ENCODE data around the gene RAPGEFL1. TPM values are rescaled to one million over a fixed set of nuclear protein-coding genes. Genes with fewer than 3 reads are reported as not detected.

RAPGEFL1 gene
- total RNA-seq, 1 donor from 2014 or later, result 6.8 TPM

- Histone ChIP-seq H3K27ac (peak overlapping the region; percentile 61), H3K79me2 (ENCODE audit: low read depth) (peaks cover 27% of the 10 kb centered on the region), H2AFZ (replicated peaks) (peak overlapping the region; percentile 88), H3K9ac (no peak overlapping the region), H3K36me3 (no peaks in the 10 kb centered on the region), H3F3A (ENCODE audit: low read depth) (peaks cover 30% of the 10 kb centered on the region), H3K4me3 (peak overlapping the region; percentile 99), H3K27me3 (no peaks in the 10 kb centered on the region), H4K20me1 (ENCODE audit: low read depth) (no peaks in the 10 kb centered on the region), H3K4me2 (peak overlapping the region; percentile 78), H3K9me3 (ENCODE audit: low read depth) (no peaks in the 10 kb centered on the region), H3K4me1 (no peaks in the 10 kb centered on the region)
- Mint-ChIP-seq H3K9me3 (no peaks in the 10 kb centered on the region), H3K27ac (peak overlapping the region; percentile 99), H3K36me3 (peaks cover 2% of the 10 kb centered on the region), H3K4me1 (peaks cover 21% of the 10 kb centered on the region), H3K27me3 (ENCODE audit: insufficient read depth, low read depth) (peaks cover 2% of the 10 kb centered on the region), H3K4me3 (peak overlapping the region; percentile 93)
- DNase-seq (ENCODE audit: low spot score), result no peak
- TF ChIP-seq CTCF (IDR thresholded peaks at IDR 0.05) (no peak), EZH2 (IDR thresholded peaks at IDR 0.05) (no peak), EZH2phosphoT487 (IDR thresholded peaks at IDR 0.05) (no peak)
Measured at GRCh38 chr17:40218006-40218739, 40.9 kb downstream of the RAPGEFL1 start.

- H3K4me3 Mint-ChIP-seq, result peak within 1 kb of the TSS; percentile 93
- H3K27ac Mint-ChIP-seq, result peak within 1 kb of the TSS; percentile 99
- Histone ChIP-seq H3K9ac (peak within 1 kb of the TSS; percentile 35), H3K27ac (peak within 1 kb of the TSS; percentile 81), H3K79me2 (ENCODE audit: low read depth) (peaks cover 35% of the 10 kb centered on the region), H3K9me3 (ENCODE audit: low read depth) (no peaks in the 10 kb centered on the region), H3K27me3 (no peaks in the 10 kb centered on the region), H3F3A (ENCODE audit: low read depth) (peaks cover 34% of the 10 kb centered on the region), H3K36me3 (no peaks in the 10 kb centered on the region), H3K4me1 (peaks cover 4% of the 10 kb centered on the region), H3K4me3 (peak within 1 kb of the TSS; percentile 99), H4K20me1 (ENCODE audit: low read depth) (peaks cover 4% of the 10 kb centered on the region), H3K4me2 (peak within 1 kb of the TSS; percentile 93), H2AFZ (replicated peaks) (peak within 1 kb of the TSS; percentile 88)
- TF ChIP-seq EZH2 (IDR thresholded peaks at IDR 0.05) (no peak), CTCF (IDR thresholded peaks at IDR 0.05) (peak; percentile 79)
- peak; percentile 98 for DNase-seq (ENCODE audit: low spot score)
- H3K4me1 Mint-ChIP-seq, result peaks cover 26% of the 10 kb centered on the region
- H3K9me3 Mint-ChIP-seq, result no peaks in the 10 kb centered on the region
- peaks cover 2% of the 10 kb centered on the region for H3K36me3 Mint-ChIP-seq
- H3K27me3 Mint-ChIP-seq (ENCODE audit: insufficient read depth, low read depth), result peaks cover 2% of the 10 kb centered on the region
Measured at GRCh38 chr17:40218740-40219593, 41.7 kb downstream of the RAPGEFL1 start, which contains the start of gene WIPF2. Gene WIPF2, plus strand, starts transcription at chr17:40219304. Its CDS starts 37,156 bp downstream, at chr17:40256460.

- peak overlapping the region; percentile 93 for H3K4me2 ChIP-seq
- H3K4me1 ChIP-seq, result peaks cover 4% of the 10 kb centered on the region
- Mint-ChIP-seq H3K36me3 (peaks cover 4% of the 10 kb centered on the region), H3K27me3 (ENCODE audit: insufficient read depth, low read depth) (peaks cover 2% of the 10 kb centered on the region), H3K27ac (peak overlapping the region; percentile 4), H3K4me1 (peaks cover 31% of the 10 kb centered on the region), H3K9me3 (no peaks in the 10 kb centered on the region), H3K4me3 (peak overlapping the region; percentile 93)
- no peak for DNase-seq (ENCODE audit: low spot score)
- peak overlapping the region; percentile 35 for H3K9ac ChIP-seq
- H3F3A ChIP-seq (ENCODE audit: low read depth), result peaks cover 39% of the 10 kb centered on the region
- H3K27ac ChIP-seq, result peak overlapping the region; percentile 81
- peak overlapping the region; percentile 86 for H2AFZ ChIP-seq (replicated peaks)
- H4K20me1 ChIP-seq (ENCODE audit: low read depth), result peaks cover 9% of the 10 kb centered on the region
- TF ChIP-seq EZH2phosphoT487 (IDR thresholded peaks at IDR 0.05) (no peak), EZH2 (IDR thresholded peaks at IDR 0.05) (peak; percentile 41), CTCF (IDR thresholded peaks at IDR 0.05) (no peak)
- H3K4me3 ChIP-seq, result peak overlapping the region; percentile 99
- no peaks in the 10 kb centered on the region for H3K27me3 ChIP-seq
- H3K36me3 ChIP-seq, result no peaks in the 10 kb centered on the region
- H3K79me2 ChIP-seq (ENCODE audit: low read depth), result peaks cover 41% of the 10 kb centered on the region
- no peaks in the 10 kb centered on the region for H3K9me3 ChIP-seq (ENCODE audit: low read depth)
Measured at GRCh38 chr17:40219594-40220338, 42.5 kb downstream of the RAPGEFL1 start.

Data from neural progenitor cell (in vitro differentiated cells).